Measurements from ENCODE around the gene NPBWR2. TPM values are rescaled to one million over a fixed set of nuclear protein-coding genes. Genes with fewer than 3 reads are reported as not detected.

The NPBWR2 gene
- total and polyA plus RNA-seq, 2 donors (not counting 1 experiment from before 2014, with no cell fraction given) = not detected

- Histone ChIP-seq H3K9me3 (ENCODE audit: control insufficient read depth, insufficient read depth, low read depth, low read length) (no peaks in the 10 kb centered on the region), H3K4me3 (replicated peaks in 1 of 4; ENCODE audit: control extremely low read depth in 1 of 4, insufficient read depth in 1 of 4, low read depth in 3 of 4, low read length in 4 of 4) (no peak overlapping the region), H3K79me2 (ENCODE audit: control insufficient read depth, insufficient read depth, low read length) (no peaks in the 10 kb centered on the region), H3K4me1 (ENCODE audit: control insufficient read depth, extremely low read depth, insufficient read depth, low read length) (no peaks in the 10 kb centered on the region), H3K9ac (ENCODE audit: insufficient read depth, low read length) (no peak overlapping the region), H4K20me1 (ENCODE audit: control insufficient read depth, extremely low read depth, insufficient read depth, low read length) (no peaks in the 10 kb centered on the region), H3K27me3 (ENCODE audit: control insufficient read depth, insufficient read depth, low read length) (no peaks in the 10 kb centered on the region), H3K4me2 (ENCODE audit: extremely low read depth, insufficient read depth, low read length) (no peak overlapping the region), H3K27ac (ENCODE audit: insufficient read depth, low read length) (no peak overlapping the region), H3K36me3 (ENCODE audit: control insufficient read depth, insufficient read depth, low read length) (no peaks in the 10 kb centered on the region), H2AFZ (ENCODE audit: low read length) (no peak overlapping the region)
- TF ChIP-seq EZH2 (IDR thresholded peaks at IDR 0.05; ENCODE audit: low read length, missing control alignments) (no peak), CTCF (conservative IDR thresholded peaks at IDR 0.05 in 1 of 2, IDR thresholded peaks at IDR 0.05 in 1 of 2; ENCODE audit: low read depth in 1 of 2, low read length in 2 of 2) (no peak)
- no peak for DNase-seq (ENCODE audit: low read depth in 2 of 2)
Measured at GRCh38 chr20:64055893-64056638, 51.3 kb downstream of the NPBWR2 start.

- no peak overlapping the region for H3K4me3 ChIP-seq (replicated peaks in 1 of 4; ENCODE audit: control extremely low read depth in 1 of 4, insufficient read depth in 1 of 4, low read depth in 3 of 4, low read length in 4 of 4)
- TF ChIP-seq EZH2 (IDR thresholded peaks at IDR 0.05; ENCODE audit: low read length, missing control alignments) = no peak
- no peak for TF ChIP-seq CTCF (conservative IDR thresholded peaks at IDR 0.05 in 1 of 2, IDR thresholded peaks at IDR 0.05 in 1 of 2; ENCODE audit: low read depth in 1 of 2, low read length in 2 of 2)
- no peaks in the 10 kb centered on the region for H3K27me3 ChIP-seq (ENCODE audit: control insufficient read depth, insufficient read depth, low read length)
- no peaks in the 10 kb centered on the region for H3K36me3 ChIP-seq (ENCODE audit: control insufficient read depth, insufficient read depth, low read length)
- H3K4me1 ChIP-seq (ENCODE audit: control insufficient read depth, extremely low read depth, insufficient read depth, low read length) = no peaks in the 10 kb centered on the region
- no peaks in the 10 kb centered on the region for H3K9me3 ChIP-seq (ENCODE audit: control insufficient read depth, insufficient read depth, low read depth, low read length)
- H2AFZ ChIP-seq (ENCODE audit: low read length) = no peak overlapping the region
- no peak overlapping the region for H3K4me2 ChIP-seq (ENCODE audit: extremely low read depth, insufficient read depth, low read length)
- no peaks in the 10 kb centered on the region for H4K20me1 ChIP-seq (ENCODE audit: control insufficient read depth, extremely low read depth, insufficient read depth, low read length)
- no peaks in the 10 kb centered on the region for H3K79me2 ChIP-seq (ENCODE audit: control insufficient read depth, insufficient read depth, low read length)
- no peak overlapping the region for H3K9ac ChIP-seq (ENCODE audit: insufficient read depth, low read length)
- no peak for DNase-seq (ENCODE audit: low read depth in 2 of 2)
- no peak overlapping the region for H3K27ac ChIP-seq (ENCODE audit: insufficient read depth, low read length)
Measured at GRCh38 chr20:64055396-64055892, 51.9 kb downstream of the NPBWR2 start.

- peak in 1 of 2 donors; percentile 32 for DNase-seq (ENCODE audit: low read depth in 2 of 2)
- no peak overlapping the region for H3K9ac ChIP-seq (ENCODE audit: insufficient read depth, low read length)
- TF ChIP-seq CTCF (conservative IDR thresholded peaks at IDR 0.05 in 1 of 2, IDR thresholded peaks at IDR 0.05 in 1 of 2; ENCODE audit: low read depth in 1 of 2, low read length in 2 of 2) (peak; percentile 12 to 26), EZH2 (IDR thresholded peaks at IDR 0.05; ENCODE audit: low read length, missing control alignments) (peak; percentile 16)
- no peak overlapping the region for H3K4me2 ChIP-seq (ENCODE audit: extremely low read depth, insufficient read depth, low read length)
- H3K27ac ChIP-seq (ENCODE audit: insufficient read depth, low read length) = no peak overlapping the region
- no peaks in the 10 kb centered on the region for H3K4me1 ChIP-seq (ENCODE audit: control insufficient read depth, extremely low read depth, insufficient read depth, low read length)
- H3K9me3 ChIP-seq (ENCODE audit: control insufficient read depth, insufficient read depth, low read depth, low read length) = no peaks in the 10 kb centered on the region
- H3K79me2 ChIP-seq (ENCODE audit: control insufficient read depth, insufficient read depth, low read length) = no peaks in the 10 kb centered on the region
- no peak overlapping the region for H3K4me3 ChIP-seq (replicated peaks in 1 of 4; ENCODE audit: control extremely low read depth in 1 of 4, insufficient read depth in 1 of 4, low read depth in 3 of 4, low read length in 4 of 4)
- peaks cover 6% of the 10 kb centered on the region for H3K27me3 ChIP-seq (ENCODE audit: control insufficient read depth, insufficient read depth, low read length)
- H2AFZ ChIP-seq (ENCODE audit: low read length) = no peak overlapping the region
- no peaks in the 10 kb centered on the region for H4K20me1 ChIP-seq (ENCODE audit: control insufficient read depth, extremely low read depth, insufficient read depth, low read length)
- H3K36me3 ChIP-seq (ENCODE audit: control insufficient read depth, insufficient read depth, low read length) = no peaks in the 10 kb centered on the region
Measured at GRCh38 chr20:64053841-64054661, 53.3 kb downstream of the NPBWR2 start.
